Body of pancreas (tissue), 4 donors: Measurements from ENCODE around the gene MPZL1. TPM values are rescaled to one million over a fixed set of nuclear protein-coding genes. Genes with fewer than 3 reads are reported as not detected.

ENCODE experiments used
- ATAC-seq: fragments of 150-250 bp; one replicate; pipeline ENCODE4 v1.9.1; 2016
- DNase-seq, 4 donors: peaks; one replicate each; pipeline ENCODE4 v3.0.0-alpha.2; 2019
- H3K27ac ChIP-seq, 4 donors: fragments of 200-600 bp; sonication (generic); 1 replicate in 3 of 4; 2 replicates in 1 of 4; pipeline versions ENCODE4 v1.5.1 to v1.6.1; 2016 to 2019; ENCODE audit warnings: mild to moderate bottlenecking in 1 of 4, mixed read lengths in 1 of 4, moderate library complexity in 1 of 4
- H3K27me3 ChIP-seq, 2 donors: fragments of 200-600 bp; sonication (generic); one replicate each; pipeline ENCODE4 v1.6.0; 2016; ENCODE audit warnings: mild to moderate bottlenecking in 1 of 2
- H3K36me3 ChIP-seq, 2 donors: fragments of 200-600 bp; sonication (generic); replicated peaks in 1 of 2; 2 replicates each; pipeline ENCODE4 v1.5.1; 2016; ENCODE audit warnings: low read depth in 2 of 2; ENCODE audit not compliant: insufficient read depth in 1 of 2
- H3K4me1 ChIP-seq: fragments of 200-600 bp; sonication (generic); one replicate; pipeline ENCODE4 v1.6.0; 2016
- H3K4me3 ChIP-seq, 2 donors: fragments of 200-600 bp; sonication (generic); 1 replicate in 1 of 2; 2 replicates in 1 of 2; pipeline ENCODE4 v1.5.1; 2016 to 2019
- H3K9me3 ChIP-seq, 3 donors: fragments of 200-600 bp; sonication (generic); 1 replicate in 2 of 3; 2 replicates in 1 of 3; pipeline ENCODE4 v1.5.1; 2016
- POLR2A ChIP-seq, 3 donors: fragments of 450-650 bp; IDR thresholded peaks; one replicate each; pipeline ENCODE4 v1.6.1; 2016; ENCODE audit warnings: antibody characterized with exemption in 3 of 3, mild to moderate bottlenecking in 2 of 3
- WGBS, 2 donors: methylation state at CpG; one replicate each; pipeline ENCODE4 v1.1.5; 2017; 5-methylcytosine and 5-hydroxymethylcytosine counted together
- intact Hi-C: fragments of 100-400 bp; cut with DNase I; formaldehyde crosslinking; loops from one replicate; pipeline ENCODE4 v1.15.1; 2023
- total RNA-seq, 2 donors: library from RNA; depleted of rRNA; stranded (reverse); fragments of >200 nt; gene quantifications; one replicate each; pipeline ENCODE4 v1.1.0, GENCODE V29; 2016
- TF ChIP-seq, protein P1 (sequence below), 7 experiments: fragments of 450-650 bp in 4 of 7; fragments of 200-600 bp in 3 of 7; sonication (generic) in 3 of 7; IDR thresholded peaks; one replicate each; pipeline ENCODE4 v1.5.1; 2016 to 2019; ENCODE audit warnings: antibody characterized with exemption in 7 of 7

MPZL1 gene
- total RNA-seq, 2 donors from 2014 or later, result 19.8 to 28.5 TPM

DNA sequence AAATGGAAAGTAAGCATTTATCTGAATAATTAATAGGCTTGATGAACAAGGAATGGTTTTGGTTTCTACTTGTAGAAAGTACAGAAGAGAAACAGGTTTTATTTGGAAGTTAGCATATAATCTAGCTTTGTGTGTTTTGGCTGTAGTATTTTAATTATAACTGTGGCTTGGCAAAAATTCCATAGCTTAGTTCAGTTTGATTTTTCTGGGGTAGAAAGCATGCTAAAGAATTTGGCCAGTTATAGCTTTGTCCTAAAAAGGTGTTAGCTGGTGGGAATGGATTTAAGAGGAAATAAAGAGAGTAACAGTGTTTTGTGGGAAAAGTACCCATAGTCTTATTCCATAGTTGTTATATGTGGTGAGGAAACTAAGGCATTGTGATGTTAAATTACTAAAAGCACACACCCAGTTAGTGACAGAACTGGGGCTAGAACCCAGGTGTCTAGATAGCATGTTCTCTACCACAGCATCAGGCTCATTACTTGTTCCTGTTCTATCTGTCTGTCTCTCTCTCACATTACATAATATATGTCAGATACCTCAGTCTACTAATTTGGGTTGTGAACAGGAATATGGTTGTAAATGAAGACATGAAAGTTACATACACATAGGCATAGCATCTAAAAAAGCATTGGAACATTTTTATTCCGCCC is 55.0 kb downstream of the MPZL1 start:
- no peak for TF ChIP-seq POLR2A (IDR thresholded peaks at IDR 0.05)
- TF ChIP-seq, protein P1, sequence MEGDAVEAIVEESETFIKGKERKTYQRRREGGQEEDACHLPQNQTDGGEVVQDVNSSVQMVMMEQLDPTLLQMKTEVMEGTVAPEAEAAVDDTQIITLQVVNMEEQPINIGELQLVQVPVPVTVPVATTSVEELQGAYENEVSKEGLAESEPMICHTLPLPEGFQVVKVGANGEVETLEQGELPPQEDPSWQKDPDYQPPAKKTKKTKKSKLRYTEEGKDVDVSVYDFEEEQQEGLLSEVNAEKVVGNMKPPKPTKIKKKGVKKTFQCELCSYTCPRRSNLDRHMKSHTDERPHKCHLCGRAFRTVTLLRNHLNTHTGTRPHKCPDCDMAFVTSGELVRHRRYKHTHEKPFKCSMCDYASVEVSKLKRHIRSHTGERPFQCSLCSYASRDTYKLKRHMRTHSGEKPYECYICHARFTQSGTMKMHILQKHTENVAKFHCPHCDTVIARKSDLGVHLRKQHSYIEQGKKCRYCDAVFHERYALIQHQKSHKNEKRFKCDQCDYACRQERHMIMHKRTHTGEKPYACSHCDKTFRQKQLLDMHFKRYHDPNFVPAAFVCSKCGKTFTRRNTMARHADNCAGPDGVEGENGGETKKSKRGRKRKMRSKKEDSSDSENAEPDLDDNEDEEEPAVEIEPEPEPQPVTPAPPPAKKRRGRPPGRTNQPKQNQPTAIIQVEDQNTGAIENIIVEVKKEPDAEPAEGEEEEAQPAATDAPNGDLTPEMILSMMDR (IDR thresholded peaks at IDR 0.05), result no peak
- H3K4me3 ChIP-seq, result no peak overlapping the region
- intact Hi-C loops, result no loop called here
- no peak for DNase-seq
- no peak overlapping the region for H3K27ac ChIP-seq
- H3K36me3 ChIP-seq, result peaks cover 0 to 7% of the 10 kb centered on the region in 2 donors
- no peak for ATAC-seq
- H3K27me3 ChIP-seq, result no peaks in the 10 kb centered on the region
- WGBS, 2 donors, result 94 to 96% methylated on average over 1 of the region's 1 CpG
- no peaks in the 10 kb centered on the region for H3K9me3 ChIP-seq
- no peaks in the 10 kb centered on the region for H3K4me1 ChIP-seq

DNA sequence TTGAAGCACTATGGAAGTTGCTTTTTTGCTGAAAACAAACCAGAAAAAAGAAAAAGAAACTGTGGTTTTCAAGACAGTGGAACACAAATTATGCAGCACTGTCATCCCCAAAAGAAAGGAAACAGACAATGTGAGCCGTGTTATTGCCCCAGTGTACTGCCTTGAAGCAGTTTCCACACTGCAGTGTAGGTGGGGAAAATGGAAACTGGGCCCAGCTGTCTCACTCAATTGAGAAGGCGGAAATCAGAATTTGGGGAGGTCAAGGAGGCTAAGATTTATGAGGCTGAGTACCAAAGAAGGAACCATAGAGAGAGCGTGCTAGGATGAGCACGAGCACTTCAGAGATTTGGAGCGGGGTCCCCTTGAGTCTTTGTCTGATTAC is 55.5 kb downstream of the MPZL1 start:
- TF ChIP-seq, protein P1 (IDR thresholded peaks at IDR 0.05), result no peak
- no peak for TF ChIP-seq POLR2A (IDR thresholded peaks at IDR 0.05)
- DNase-seq (no peak), ATAC-seq (no peak)
- no peak overlapping the region for H3K4me3 ChIP-seq
- H3K4me1 ChIP-seq, result no peaks in the 10 kb centered on the region
- H3K9me3 ChIP-seq, result no peaks in the 10 kb centered on the region
- H3K36me3 ChIP-seq, result peaks cover 0 to 7% of the 10 kb centered on the region in 2 donors
- 91 to 93% methylated on average over 5 of the region's 5 CpGs for WGBS, 2 donors
- no peaks in the 10 kb centered on the region for H3K27me3 ChIP-seq
- no peak overlapping the region for H3K27ac ChIP-seq
- intact Hi-C loops, result no loop called here

DNA sequence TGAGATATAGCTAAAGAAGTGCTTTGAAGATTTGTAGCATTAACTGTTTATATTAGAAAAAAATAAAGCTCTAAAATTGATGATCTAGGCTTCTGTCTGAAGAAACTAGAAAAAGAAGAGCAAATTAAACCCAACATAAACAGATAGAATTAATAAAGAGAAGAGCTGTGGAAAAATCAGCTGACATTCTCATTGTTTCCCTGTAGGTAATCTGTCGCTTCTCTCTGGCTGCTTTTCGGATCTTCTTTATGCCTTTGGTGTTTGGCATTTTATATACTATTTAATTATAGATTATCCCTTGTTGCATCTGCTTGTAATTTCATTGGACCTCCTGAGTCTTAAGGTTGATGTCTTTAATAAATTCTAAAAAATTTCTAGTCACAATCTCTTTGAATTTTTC is 59.8 kb downstream of the MPZL1 start:
- Histone ChIP-seq H3K27me3 (no peaks in the 10 kb centered on the region), H3K27ac (no peak overlapping the region), H3K36me3 (peaks cover 0 to 3% of the 10 kb centered on the region in 2 donors), H3K9me3 (no peaks in the 10 kb centered on the region), H3K4me1 (no peaks in the 10 kb centered on the region), H3K4me3 (no peak overlapping the region)
- 94 to 97% methylated on average over 2 of the region's 2 CpGs for WGBS, 2 donors
- TF ChIP-seq, protein P1 (IDR thresholded peaks at IDR 0.05), result no peak
- no peak for TF ChIP-seq POLR2A (IDR thresholded peaks at IDR 0.05)
- no peak for ATAC-seq
- intact Hi-C loops, result no loop called here
- no peak for DNase-seq

DNA sequence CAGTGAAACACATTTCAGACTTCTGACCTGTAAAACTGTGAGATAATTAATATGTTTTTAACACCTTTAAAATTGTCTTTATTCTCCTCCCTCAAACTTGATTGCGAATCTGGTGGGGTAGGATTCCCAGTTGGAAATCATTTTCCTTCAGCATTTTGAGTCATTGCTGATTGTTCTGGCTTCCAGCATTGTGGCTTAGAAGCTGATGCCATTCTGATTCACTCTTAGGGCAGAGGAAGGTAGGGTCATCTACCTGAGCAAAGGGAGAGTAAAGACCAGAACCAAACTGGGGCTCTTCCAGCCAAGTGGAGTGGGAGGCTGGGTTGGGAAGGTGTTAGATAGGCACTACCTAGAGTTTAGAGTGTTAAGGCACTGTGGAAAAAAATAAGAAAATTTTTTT is 61.2 kb downstream of the MPZL1 start:
- TF ChIP-seq POLR2A (IDR thresholded peaks at IDR 0.05), result no peak
- TF ChIP-seq, protein P1 (IDR thresholded peaks at IDR 0.05), result no peak
- 95 to 96% methylated on average over 1 of the region's 1 CpG for WGBS, 2 donors

More for the DNA sequence above, 61.2 kb downstream of the MPZL1 start:
- no peak for DNase-seq
- no peaks in the 10 kb centered on the region for H3K9me3 ChIP-seq
- intact Hi-C loops, result no loop called here
- peaks cover 3 to 5% of the 10 kb centered on the region in 2 donors for H3K36me3 ChIP-seq
- no peak overlapping the region for H3K27ac ChIP-seq
- no peaks in the 10 kb centered on the region for H3K27me3 ChIP-seq
- H3K4me1 ChIP-seq, result no peaks in the 10 kb centered on the region
- no peak overlapping the region for H3K4me3 ChIP-seq
- no peak for ATAC-seq
